Transverse colon (tissue), 4 donors: ENCODE results near the gene PIK3R5.

ENCODE experiments used
- CTCF ChIP-seq, 5 experiments: fragments of 200-600 bp in 3 of 5; fragments of 450-650 bp in 2 of 5; sonication (generic) in 3 of 5; IDR thresholded peaks; 1 replicate in 2 of 5; 2 replicates in 3 of 5; pipeline ENCODE4 v1.5.1; 2016 to 2017; ENCODE audit warnings: antibody characterized with exemption in 5 of 5, inconsistent platforms in 3 of 5, mild to moderate bottlenecking in 2 of 5, moderate library complexity in 1 of 5
- EP300 ChIP-seq: sonication (generic); formaldehyde crosslinking; IDR thresholded peaks from one replicate; pipeline ENCODE4 v1.6.1; 2017; ENCODE audit warnings: antibody characterized with exemption, low read depth
- POLR2A ChIP-seq: fragments of 450-650 bp; IDR thresholded peaks from one replicate; pipeline ENCODE4 v1.6.1; 2016; ENCODE audit warnings: antibody characterized with exemption, mild to moderate bottlenecking, moderate library complexity
- POLR2AphosphoS5 ChIP-seq, 3 donors: sonication (generic); formaldehyde crosslinking; IDR thresholded peaks; one replicate each; pipeline ENCODE4 v1.6.1; 2016; ENCODE audit warnings: antibody characterized with exemption in 3 of 3

- no peak for TF ChIP-seq POLR2A
- no peak for TF ChIP-seq CTCF (IDR thresholded peaks at IDR 0.05)
- no peak for TF ChIP-seq POLR2AphosphoS5 (IDR thresholded peaks at IDR 0.05)
- no peak for TF ChIP-seq EP300
These were observed 96.2 kb downstream of the PIK3R5 start for GRCh38 chr17:8869114-8869815.
